Measurements from ENCODE around the gene LDLRAD4.

Gene LDLRAD4

GRCh38 chr18:13511961-13512577 lies 293.5 kb downstream of the LDLRAD4 start:
- no peak for DNase-seq (ENCODE audit: low read depth in 2 of 2)

GRCh38 chr18:13513021-13513420 lies 294.5 kb downstream of the LDLRAD4 start:
- DNase-seq (ENCODE audit: low read depth in 2 of 2), result no peak

GRCh38 chr18:13513481-13513880 lies 294.9 kb downstream of the LDLRAD4 start:
- no peak for DNase-seq (ENCODE audit: low read depth in 2 of 2)

- DNase-seq (ENCODE audit: low read depth in 2 of 2), result no peak
Measured at GRCh38 chr18:13514558-13514957, 296.0 kb downstream of the LDLRAD4 start.

GRCh38 chr18:13516855-13517254 lies 298.3 kb downstream of the LDLRAD4 start:
- no peak for DNase-seq (ENCODE audit: low read depth in 2 of 2)

GRCh38 chr18:13517369-13517768 lies 298.8 kb downstream of the LDLRAD4 start:
- no peak for DNase-seq (ENCODE audit: low read depth in 2 of 2)

- no peak for DNase-seq (ENCODE audit: low read depth in 2 of 2)
Measured at GRCh38 chr18:13518382-13518781, 299.8 kb downstream of the LDLRAD4 start.

- DNase-seq (ENCODE audit: low read depth in 2 of 2), result no peak
Measured at GRCh38 chr18:13520306-13520705, 301.7 kb downstream of the LDLRAD4 start.

- DNase-seq (ENCODE audit: low read depth in 2 of 2), result no peak
Measured at GRCh38 chr18:13520741-13521140, 302.2 kb downstream of the LDLRAD4 start.

- no peak for DNase-seq (ENCODE audit: low read depth in 2 of 2)
Measured at GRCh38 chr18:13521418-13521817, 302.9 kb downstream of the LDLRAD4 start.

GRCh38 chr18:13522256-13522655 lies 303.7 kb downstream of the LDLRAD4 start:
- no peak for DNase-seq (ENCODE audit: low read depth in 2 of 2)

- DNase-seq (ENCODE audit: low read depth in 2 of 2), result no peak
Measured at GRCh38 chr18:13522861-13523660, 304.5 kb downstream of the LDLRAD4 start.

- no peak for DNase-seq (ENCODE audit: low read depth in 2 of 2)
Measured at GRCh38 chr18:13524054-13524453, 305.5 kb downstream of the LDLRAD4 start.

GRCh38 chr18:13524811-13525210 lies 306.3 kb downstream of the LDLRAD4 start:
- no peak for DNase-seq (ENCODE audit: low read depth in 2 of 2)

GRCh38 chr18:13525381-13526029 lies 306.9 kb downstream of the LDLRAD4 start:
- no peak for DNase-seq (ENCODE audit: low read depth in 2 of 2)

GRCh38 chr18:13526519-13526918 lies 308.0 kb downstream of the LDLRAD4 start:
- DNase-seq (ENCODE audit: low read depth in 2 of 2), result no peak

GRCh38 chr18:13527256-13527655 lies 308.7 kb downstream of the LDLRAD4 start:
- DNase-seq (ENCODE audit: low read depth in 2 of 2), result no peak

GRCh38 chr18:13527730-13528129 lies 309.2 kb downstream of the LDLRAD4 start:
- DNase-seq (ENCODE audit: low read depth in 2 of 2), result no peak

- no peak for DNase-seq (ENCODE audit: low read depth in 2 of 2)
Measured at GRCh38 chr18:13528739-13529392, 310.3 kb downstream of the LDLRAD4 start.

GRCh38 chr18:13530033-13530878 lies 311.7 kb downstream of the LDLRAD4 start:
- DNase-seq (ENCODE audit: low read depth in 2 of 2), result no peak

GRCh38 chr18:13530879-13531387 lies 312.4 kb downstream of the LDLRAD4 start:
- DNase-seq (ENCODE audit: low read depth in 2 of 2), result no peak

Measured in stimulated activated CD4-positive, alpha-beta T cell treated with anti-CD3 and anti-CD28 coated beads, Interleukin-12 subunit alpha, Interleukin-12 subunit beta, amount 100 ng/mL, for 24 hours (primary cell).